HepG2 (cell line): ENCODE measurements around the gene ACER3. TPM values are rescaled to one million over a fixed set of nuclear protein-coding genes. Genes with fewer than 3 reads are reported as not detected.

Experiments used
- FUBP1 ChIP-seq: sonication (generic); formaldehyde crosslinking; IDR thresholded peaks from 2 replicates; pipeline ENCODE4 v1.5.1; 2020; ENCODE audit warnings: missing genetic modification reagents, mild to moderate bottlenecking, borderline replicate concordance
- HOXA5 ChIP-seq: sonication (generic); formaldehyde crosslinking; IDR thresholded peaks from 2 replicates; pipeline ENCODE4 v1.4.0; 2020; ENCODE audit warnings: missing genetic modification reagents
- HOXA7 ChIP-seq: sonication (generic); formaldehyde crosslinking; IDR thresholded peaks from 2 replicates; pipeline ENCODE4 v1.8.1; 2022; ENCODE audit warnings: mild to moderate bottlenecking, missing genetic modification reagents, moderate library complexity
- LCORL ChIP-seq, 2 experiments: fragments of 450-650 bp in 1 of 2; sonication (generic) in 1 of 2; formaldehyde crosslinking in 1 of 2; IDR thresholded peaks; 2 replicates each; pipeline versions ENCODE4 v1.5.0 to v1.6.1; 2017 to 2020; ENCODE audit warnings: antibody characterized with exemption in 1 of 2, missing genetic modification reagents in 1 of 2
- MAFG ChIP-seq: sonication (generic); formaldehyde crosslinking; IDR thresholded peaks from 2 replicates; pipeline ENCODE4 v1.5.1; 2020; ENCODE audit warnings: mild to moderate bottlenecking, missing genetic modification reagents
- POGK ChIP-seq: sonication (generic); formaldehyde crosslinking; conservative IDR thresholded peaks from 2 replicates; pipeline ENCODE4 v1.8.0; 2022; ENCODE audit warnings: mild to moderate bottlenecking, moderate library complexity, missing genetic modification reagents
- ZBED4 ChIP-seq: sonication (generic); formaldehyde crosslinking; IDR thresholded peaks from 2 replicates; pipeline ENCODE4 v1.4.0; 2020; ENCODE audit warnings: missing genetic modification reagents, borderline replicate concordance
- ZNF382 ChIP-seq: sonication (generic); formaldehyde crosslinking; IDR thresholded peaks from 2 replicates; pipeline ENCODE4 v1.5.0; 2020; ENCODE audit warnings: missing genetic modification reagents, mild to moderate bottlenecking, borderline replicate concordance
- ZNF432 ChIP-seq: sonication (generic); formaldehyde crosslinking; IDR thresholded peaks from 2 replicates; pipeline ENCODE4 v1.5.0; 2020; ENCODE audit warnings: missing genetic modification reagents, mild to moderate bottlenecking, borderline replicate concordance
- ZNF598 ChIP-seq: sonication (generic); formaldehyde crosslinking; IDR thresholded peaks from 2 replicates; pipeline ENCODE4 v1.5.1; 2020; ENCODE audit warnings: mild to moderate bottlenecking, missing genetic modification reagents, borderline replicate concordance
- ZNF841 ChIP-seq: sonication (generic); formaldehyde crosslinking; IDR thresholded peaks from 2 replicates; pipeline ENCODE4 v1.8.1; 2023; ENCODE audit warnings: missing genetic modification reagents, borderline replicate concordance
- ZSCAN20 ChIP-seq: sonication (generic); formaldehyde crosslinking; IDR thresholded peaks from 2 replicates; pipeline ENCODE4 v1.4.0; 2020; ENCODE audit warnings: missing genetic modification reagents, mild to moderate bottlenecking, borderline replicate concordance
- polyA plus RNA-seq, 8 experiments: library from polyadenylated mRNA; depleted of rRNA in 3 of 8; stranded (reverse) in 7 of 8; unstranded in 1 of 8; fragments of >200 nt; fragmentation: Illumina TruSeq in 4 of 8; extraction: Trizol in 4 of 8; gene quantifications; 2 replicates each; pipeline versions ENCODE4 v1.2.1 to v1.2.3, GENCODE V29; 2011 to 2016; ENCODE audit warnings: low read depth in 4 of 8, missing spikeins in 1 of 8, mixed read lengths in 1 of 8; ENCODE audit not compliant: insufficient read depth in 1 of 8
- total RNA-seq, 5 experiments: library from RNA; depleted of rRNA; stranded (reverse); fragments of >200 nt; fragmentation: Illumina TruSeq; extraction: Trizol; gene quantifications; 2 replicates each; pipeline ENCODE4 v1.2.3, GENCODE V29; 2016; ENCODE audit warnings: low read depth in 1 of 5
- TF ChIP-seq, protein P1 (sequence below): conservative IDR thresholded peaks from 2 replicates; pipeline ENCODE4 v1.6.1; 2018; ENCODE audit warnings: missing genetic modification reagents
- TF ChIP-seq, protein P2 (sequence below): sonication (generic); formaldehyde crosslinking; conservative IDR thresholded peaks from 2 replicates; pipeline ENCODE4 v1.8.0; 2022; ENCODE audit warnings: low read depth, missing genetic modification reagents

ACER3 gene
- total and polyA plus RNA-seq, 2 of the 13 experiments (the other 11 are each of a cell fraction or from before 2014, with no cell fraction given), result 6.0 to 9.8 TPM

DNA sequence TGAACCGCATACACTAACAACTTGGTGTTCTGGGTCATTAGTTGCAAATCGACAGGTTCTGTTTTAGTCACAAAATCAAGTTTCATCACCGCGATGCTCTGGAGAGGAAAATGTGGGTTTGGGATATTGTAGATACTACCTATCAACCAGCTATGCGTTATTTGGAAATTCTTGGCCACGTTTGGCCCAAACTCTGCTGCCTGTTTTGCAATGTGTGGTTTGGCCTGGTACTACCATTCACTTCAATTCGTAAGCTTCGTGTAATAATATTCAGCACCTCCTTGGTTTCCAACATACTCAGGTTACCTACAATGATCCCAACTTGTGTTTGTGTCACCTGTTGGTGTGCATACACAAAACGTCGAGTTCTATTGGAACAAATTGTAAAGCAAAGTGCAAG is 16.2 kb upstream of the ACER3 start (continued):
- TF ChIP-seq ZBED4 (CRISPR knock-in tag), result no peak
- TF ChIP-seq, protein P1, sequence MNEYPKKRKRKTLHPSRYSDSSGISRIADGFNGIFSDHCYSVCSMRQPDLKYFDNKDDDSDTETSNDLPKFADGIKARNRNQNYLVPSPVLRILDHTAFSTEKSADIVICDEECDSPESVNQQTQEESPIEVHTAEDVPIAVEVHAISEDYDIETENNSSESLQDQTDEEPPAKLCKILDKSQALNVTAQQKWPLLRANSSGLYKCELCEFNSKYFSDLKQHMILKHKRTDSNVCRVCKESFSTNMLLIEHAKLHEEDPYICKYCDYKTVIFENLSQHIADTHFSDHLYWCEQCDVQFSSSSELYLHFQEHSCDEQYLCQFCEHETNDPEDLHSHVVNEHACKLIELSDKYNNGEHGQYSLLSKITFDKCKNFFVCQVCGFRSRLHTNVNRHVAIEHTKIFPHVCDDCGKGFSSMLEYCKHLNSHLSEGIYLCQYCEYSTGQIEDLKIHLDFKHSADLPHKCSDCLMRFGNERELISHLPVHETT (CRISPR knock-in tag), result no peak
- TF ChIP-seq HOXA7 (CRISPR knock-in tag), result no peak
- TF ChIP-seq ZNF598 (CRISPR knock-in tag), result no peak
- TF ChIP-seq, protein P2, sequence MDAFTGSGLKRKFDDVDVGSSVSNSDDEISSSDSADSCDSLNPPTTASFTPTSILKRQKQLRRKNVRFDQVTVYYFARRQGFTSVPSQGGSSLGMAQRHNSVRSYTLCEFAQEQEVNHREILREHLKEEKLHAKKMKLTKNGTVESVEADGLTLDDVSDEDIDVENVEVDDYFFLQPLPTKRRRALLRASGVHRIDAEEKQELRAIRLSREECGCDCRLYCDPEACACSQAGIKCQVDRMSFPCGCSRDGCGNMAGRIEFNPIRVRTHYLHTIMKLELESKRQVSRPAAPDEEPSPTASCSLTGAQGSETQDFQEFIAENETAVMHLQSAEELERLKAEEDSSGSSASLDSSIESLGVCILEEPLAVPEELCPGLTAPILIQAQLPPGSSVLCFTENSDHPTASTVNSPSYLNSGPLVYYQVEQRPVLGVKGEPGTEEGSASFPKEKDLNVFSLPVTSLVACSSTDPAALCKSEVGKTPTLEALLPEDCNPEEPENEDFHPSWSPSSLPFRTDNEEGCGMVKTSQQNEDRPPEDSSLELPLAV, result no peak
- TF ChIP-seq MAFG (CRISPR knock-in tag), result no peak
- no peak for TF ChIP-seq LCORL (IDR thresholded peaks at IDR 0.05)
- TF ChIP-seq LCORL (CRISPR knock-in tag; IDR thresholded peaks at IDR 0.05), result no peak
- TF ChIP-seq ZNF841 (CRISPR knock-in tag), result no peak
- no peak for TF ChIP-seq HOXA5 (CRISPR knock-in tag)
- TF ChIP-seq POGK (CRISPR knock-in tag), result no peak
- no peak for TF ChIP-seq ZNF382
- TF ChIP-seq FUBP1 (CRISPR knock-in tag), result no peak
- TF ChIP-seq ZSCAN20 (CRISPR knock-in tag), result no peak
- TF ChIP-seq ZNF432 (CRISPR knock-in tag), result no peak
